GM12878 (cell line): ENCODE results near the gene APLP2. TPM values are rescaled to one million over a fixed set of nuclear protein-coding genes. Genes with fewer than 3 reads are reported as not detected.
A peak's percentile ranks its signal among the peaks of the same experiment; 100 is the strongest.

Experiments used
- CREB1 ChIP-seq: IDR thresholded peaks from 2 replicates; pipeline ENCODE4 v1.6.1; 2012; ENCODE audit warnings: low read depth, mild to moderate bottlenecking, inconsistent platforms
- E4F1 ChIP-seq: fragments of 450-650 bp; IDR thresholded peaks from 2 replicates; pipeline ENCODE4 v1.6.1; 2018; ENCODE audit warnings: borderline replicate concordance, mild to moderate bottlenecking; ENCODE audit not compliant: partially characterized antibody
- KLF5 ChIP-seq: fragments of 450-650 bp; IDR thresholded peaks from 2 replicates; pipeline ENCODE4 v1.6.1; 2014; ENCODE audit warnings: mild to moderate bottlenecking; ENCODE audit not compliant: partially characterized antibody
- MLLT1 ChIP-seq: fragments of 450-650 bp; IDR thresholded peaks from 2 replicates; pipeline ENCODE4 v1.6.1; 2016; ENCODE audit warnings: mild to moderate bottlenecking
- SIX5 ChIP-seq: IDR thresholded peaks from 2 replicates; pipeline ENCODE4 v1.6.1; 2011; ENCODE audit warnings: mild to moderate bottlenecking, low read depth, low read length, moderate library complexity; ENCODE audit not compliant: severe bottlenecking
- polyA plus RNA-seq, 11 experiments: library from polyadenylated mRNA; depleted of rRNA in 4 of 11; unstranded in 6 of 11; stranded (reverse) in 5 of 11; fragments of >200 nt; fragmentation: Nextera tagmentation in 4 of 11; fragmentation: Illumina TruSeq in 1 of 11; extraction: Ambion mirVana in 4 of 11; extraction: Trizol in 1 of 11; gene quantifications; 1 replicate in 1 of 11; 2 replicates in 10 of 11; pipeline versions ENCODE4 v1.2.1 to v1.2.3, GENCODE V29; 2011 to 2016; ENCODE audit warnings: inconsistent platforms in 2 of 11, missing spikeins in 2 of 11, low read depth in 1 of 11
- total RNA-seq, 4 experiments: library from RNA; depleted of rRNA in 3 of 4; stranded (reverse); fragments of >200 nt in 3 of 4; fragmentation: Illumina TruSeq in 1 of 4; extraction: Trizol in 1 of 4; gene quantifications; 2 replicates each; pipeline versions ENCODE4 v1.2.1 to v1.2.3, GENCODE V29; 2013 to 2021
- TF ChIP-seq, protein P1 (sequence below): fragments of 450-650 bp; IDR thresholded peaks from 2 replicates; pipeline ENCODE4 v1.6.1; 2016; ENCODE audit warnings: mild to moderate bottlenecking
- TF ChIP-seq, protein P2 (sequence below): fragments of 150-350 bp; IDR thresholded peaks from 2 replicates; pipeline ENCODE4 v1.6.1; 2014; ENCODE audit warnings: mild to moderate bottlenecking, low read depth, low read length

APLP2 gene
- total and polyA plus RNA-seq, 10 of the 15 experiments (the other 5 are each of a cell fraction or from before 2014, with no cell fraction given), result 2.3 to 38.8 (median 21.3) TPM

DNA sequence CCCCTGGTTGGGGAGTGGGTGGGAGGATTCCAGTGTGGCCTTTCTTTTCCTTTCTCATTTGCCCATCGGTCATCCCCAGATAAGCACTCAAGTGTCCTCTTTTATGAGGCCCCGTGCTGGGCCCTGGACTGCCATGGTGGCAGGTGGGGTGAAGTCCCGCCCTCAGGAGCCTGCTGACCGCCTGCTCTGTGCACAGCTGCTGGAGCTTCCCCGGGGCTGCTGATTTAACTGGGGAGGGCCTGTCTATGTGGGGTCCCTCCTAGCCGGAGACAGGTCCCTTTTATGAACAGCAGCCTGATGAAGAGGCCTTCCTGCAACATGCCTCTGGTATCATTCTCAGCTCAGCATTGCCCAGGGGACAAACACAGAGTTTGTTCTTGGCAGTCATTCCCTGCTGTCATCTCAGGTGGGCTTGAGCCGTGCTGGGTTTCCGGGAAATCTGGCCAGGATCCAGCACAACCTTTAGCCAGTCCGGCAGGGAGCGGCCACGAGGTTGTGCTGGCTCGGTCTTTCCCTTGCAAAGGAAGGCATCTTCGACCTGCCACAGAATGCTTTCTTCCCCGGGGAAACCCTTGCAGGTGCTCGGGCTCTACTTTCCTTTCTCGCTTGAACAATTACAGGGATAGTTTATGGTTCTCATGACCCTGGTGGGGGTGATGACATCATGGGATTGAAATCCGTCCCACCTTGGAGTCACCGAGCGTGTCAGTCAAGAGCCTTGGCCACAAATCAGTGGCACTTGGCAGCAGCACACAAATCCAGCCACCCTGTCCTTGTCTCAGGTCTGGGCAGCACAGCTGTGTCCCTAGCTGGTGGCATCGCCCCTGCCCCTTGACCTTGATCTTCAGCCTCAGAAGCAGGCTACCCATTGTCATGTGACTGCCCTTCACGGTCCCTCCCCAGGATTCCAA is 110.0 kb downstream of the APLP2 start (continued):
- no peak for TF ChIP-seq E4F1
- TF ChIP-seq CREB1, result no peak
- no peak for TF ChIP-seq SIX5
- TF ChIP-seq, protein P1, sequence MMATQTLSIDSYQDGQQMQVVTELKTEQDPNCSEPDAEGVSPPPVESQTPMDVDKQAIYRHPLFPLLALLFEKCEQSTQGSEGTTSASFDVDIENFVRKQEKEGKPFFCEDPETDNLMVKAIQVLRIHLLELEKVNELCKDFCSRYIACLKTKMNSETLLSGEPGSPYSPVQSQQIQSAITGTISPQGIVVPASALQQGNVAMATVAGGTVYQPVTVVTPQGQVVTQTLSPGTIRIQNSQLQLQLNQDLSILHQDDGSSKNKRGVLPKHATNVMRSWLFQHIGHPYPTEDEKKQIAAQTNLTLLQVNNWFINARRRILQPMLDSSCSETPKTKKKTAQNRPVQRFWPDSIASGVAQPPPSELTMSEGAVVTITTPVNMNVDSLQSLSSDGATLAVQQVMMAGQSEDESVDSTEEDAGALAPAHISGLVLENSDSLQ, result peak; percentile 54
- 0 out of 2 replicates have a peak, but pooled peaks have one; percentile 31 for TF ChIP-seq MLLT1
- no peak for TF ChIP-seq KLF5
- TF ChIP-seq, protein P2, sequence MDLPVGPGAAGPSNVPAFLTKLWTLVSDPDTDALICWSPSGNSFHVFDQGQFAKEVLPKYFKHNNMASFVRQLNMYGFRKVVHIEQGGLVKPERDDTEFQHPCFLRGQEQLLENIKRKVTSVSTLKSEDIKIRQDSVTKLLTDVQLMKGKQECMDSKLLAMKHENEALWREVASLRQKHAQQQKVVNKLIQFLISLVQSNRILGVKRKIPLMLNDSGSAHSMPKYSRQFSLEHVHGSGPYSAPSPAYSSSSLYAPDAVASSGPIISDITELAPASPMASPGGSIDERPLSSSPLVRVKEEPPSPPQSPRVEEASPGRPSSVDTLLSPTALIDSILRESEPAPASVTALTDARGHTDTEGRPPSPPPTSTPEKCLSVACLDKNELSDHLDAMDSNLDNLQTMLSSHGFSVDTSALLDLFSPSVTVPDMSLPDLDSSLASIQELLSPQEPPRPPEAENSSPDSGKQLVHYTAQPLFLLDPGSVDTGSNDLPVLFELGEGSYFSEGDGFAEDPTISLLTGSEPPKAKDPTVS, result no peak
